ENCODE data around the gene SEC61A2. TPM values are rescaled to one million over a fixed set of nuclear protein-coding genes. Genes with fewer than 3 reads are reported as not detected.
A peak's percentile ranks its signal among the peaks of the same experiment; 100 is the strongest.

The SEC61A2 gene
- total RNA-seq, 6 donors from 2014 or later, result 3.2 to 9.3 (median 5.9) TPM

- no peaks in the 10 kb centered on the region for H3K9me3 ChIP-seq
- H3K27me3 ChIP-seq, result no peaks in the 10 kb centered on the region
- H3K36me3 ChIP-seq, result peaks cover 5 to 63% (median 34%) of the 10 kb centered on the region in 4 donors
- TF ChIP-seq POLR2AphosphoS5 (IDR thresholded peaks at IDR 0.05) (no peak), POLR2A (IDR thresholded peaks at IDR 0.05) (no peak), EP300 (IDR thresholded peaks at IDR 0.05) (no peak), CTCF (IDR thresholded peaks at IDR 0.05) (no peak)
- H3K27ac ChIP-seq, result no peak overlapping the region
- ATAC-seq (ENCODE audit: low FRiP score in 2 of 2) (no peak), DNase-seq (no peak)
- no peaks in the 10 kb centered on the region for H3K4me1 ChIP-seq
- no peak overlapping the region for H3K4me3 ChIP-seq
- WGBS, 2 donors, result 88 to 94% methylated on average over 3 of the region's 3 CpGs
Observed at GRCh38 chr10:12207114-12207513, 77.6 kb downstream of the SEC61A2 start.

- Histone ChIP-seq H3K36me3 (peaks cover 5 to 57% (median 32%) of the 10 kb centered on the region in 4 donors), H3K27ac (no peak overlapping the region), H3K9me3 (no peaks in the 10 kb centered on the region), H3K4me3 (no peak overlapping the region), H3K4me1 (no peaks in the 10 kb centered on the region), H3K27me3 (no peaks in the 10 kb centered on the region)
- ATAC-seq (ENCODE audit: low FRiP score in 2 of 2) (no peak), DNase-seq (no peak)
- WGBS, 2 donors, result 96 to 97% methylated on average over 5 of the region's 5 CpGs
- no peak for TF ChIP-seq CTCF (IDR thresholded peaks at IDR 0.05)
- TF ChIP-seq POLR2AphosphoS5 (IDR thresholded peaks at IDR 0.05), result no peak
- no peak for TF ChIP-seq POLR2A (IDR thresholded peaks at IDR 0.05)
- TF ChIP-seq EP300 (IDR thresholded peaks at IDR 0.05), result no peak
Observed at GRCh38 chr10:12208460-12208859, 79.0 kb downstream of the SEC61A2 start.

GRCh38 chr10:12212454-12212853 is 83.0 kb downstream of the SEC61A2 start:
- DNase-seq (no peak), ATAC-seq (ENCODE audit: low FRiP score in 2 of 2) (no peak)
- Histone ChIP-seq H3K27ac (no peak overlapping the region), H3K36me3 (peaks cover 5 to 59% (median 36%) of the 10 kb centered on the region in 4 donors), H3K27me3 (no peaks in the 10 kb centered on the region), H3K4me3 (no peak overlapping the region), H3K4me1 (peaks cover 0 to 10% (median 5%) of the 10 kb centered on the region in 4 donors), H3K9me3 (no peaks in the 10 kb centered on the region)
- no peak for TF ChIP-seq POLR2A (IDR thresholded peaks at IDR 0.05)
- TF ChIP-seq CTCF (IDR thresholded peaks at IDR 0.05), result no peak
- TF ChIP-seq POLR2AphosphoS5 (IDR thresholded peaks at IDR 0.05), result no peak
- no peak for TF ChIP-seq EP300 (IDR thresholded peaks at IDR 0.05)
- 91 to 92% methylated on average over 3 of the region's 3 CpGs for WGBS, 2 donors

GRCh38 chr10:12213621-12214020 is 84.1 kb downstream of the SEC61A2 start:
- no peak for DNase-seq
- H3K4me3 ChIP-seq, result no peak overlapping the region
- peaks cover 0 to 10% (median 5%) of the 10 kb centered on the region in 4 donors for H3K4me1 ChIP-seq
- H3K27ac ChIP-seq, result no peak overlapping the region
- no peaks in the 10 kb centered on the region for H3K27me3 ChIP-seq
- H3K9me3 ChIP-seq, result no peaks in the 10 kb centered on the region
- WGBS, 2 donors, result 78 to 86% methylated on average over 3 of the region's 3 CpGs
- H3K36me3 ChIP-seq, result peaks cover 5 to 63% (median 37%) of the 10 kb centered on the region in 4 donors
- no peak for ATAC-seq (ENCODE audit: low FRiP score in 2 of 2)
- TF ChIP-seq POLR2A (IDR thresholded peaks at IDR 0.05) (no peak), CTCF (IDR thresholded peaks at IDR 0.05) (no peak), EP300 (IDR thresholded peaks at IDR 0.05) (no peak), POLR2AphosphoS5 (IDR thresholded peaks at IDR 0.05) (no peak)

GRCh38 chr10:12214093-12214492 is 84.6 kb downstream of the SEC61A2 start:
- TF ChIP-seq EP300 (IDR thresholded peaks at IDR 0.05) (no peak), POLR2AphosphoS5 (IDR thresholded peaks at IDR 0.05) (no peak), POLR2A (IDR thresholded peaks at IDR 0.05) (no peak), CTCF (IDR thresholded peaks at IDR 0.05) (no peak)
- 60 to 81% methylated on average over 4 of the region's 4 CpGs for WGBS, 2 donors
- no peak for ATAC-seq (ENCODE audit: low FRiP score in 2 of 2)
- no peak overlapping the region for H3K4me3 ChIP-seq
- H3K27ac ChIP-seq, result peak overlapping the region in 1 of 4 donors; percentile 59
- H3K4me1 ChIP-seq, result peaks cover 0 to 10% (median 5%) of the 10 kb centered on the region in 4 donors
- H3K27me3 ChIP-seq, result no peaks in the 10 kb centered on the region
- H3K9me3 ChIP-seq, result no peaks in the 10 kb centered on the region
- no peak for DNase-seq
- H3K36me3 ChIP-seq, result peaks cover 5 to 67% (median 38%) of the 10 kb centered on the region in 4 donors

Measured in upper lobe of left lung (tissue), 6 donors.